ENCODE results near the gene INS.
A peak's percentile ranks its signal among the peaks of the same experiment; 100 is the strongest.
"Not testable (repeated sequence)": the region's sequence is repeated elsewhere in the genome, so short reads cannot be mapped to it uniquely, and the experiment has no call there.

The INS gene

GRCh38 chr11:2198621-2199365 is 37.8 kb upstream of the INS start:
- DNase-seq: no peak

- DNase-seq: no peak
Observed at GRCh38 chr11:2197771-2198520, 36.9 kb upstream of the INS start.

- DNase-seq: peak; percentile 85
Observed at GRCh38 chr11:2196970-2197770, 36.2 kb upstream of the INS start.

GRCh38 chr11:2195756-2196088 is 34.7 kb upstream of the INS start:
- no peak for DNase-seq

- DNase-seq: peak; percentile 69
Observed at GRCh38 chr11:2194877-2195755, 34.1 kb upstream of the INS start.

- DNase-seq: not testable (repeated sequence)
Observed at GRCh38 chr11:2193888-2194595, 33.0 kb upstream of the INS start.

GRCh38 chr11:2193099-2193887 is 32.3 kb upstream of the INS start:
- DNase-seq: no peak

- DNase-seq: no peak
Observed at GRCh38 chr11:2192435-2192834, 31.4 kb upstream of the INS start.

GRCh38 chr11:2191883-2192282 is 30.9 kb upstream of the INS start:
- no peak for DNase-seq

GRCh38 chr11:2190657-2191471 is 29.9 kb upstream of the INS start:
- no peak for DNase-seq

GRCh38 chr11:2189938-2190656 is 29.1 kb upstream of the INS start:
- no peak for DNase-seq

- no peak for DNase-seq
Observed at GRCh38 chr11:2188745-2189144, 27.7 kb upstream of the INS start.

GRCh38 chr11:2187280-2187707 is 26.3 kb upstream of the INS start:
- DNase-seq: no peak

GRCh38 chr11:2186669-2187279 is 25.8 kb upstream of the INS start:
- no peak for DNase-seq

GRCh38 chr11:2185324-2186085 is 24.5 kb upstream of the INS start:
- no peak for DNase-seq

GRCh38 chr11:2182692-2183474 is 21.9 kb upstream of the INS start:
- no peak for DNase-seq

GRCh38 chr11:2182075-2182474 is 21.1 kb upstream of the INS start:
- DNase-seq: no peak

All from femur (tissue), 1 donor.